IPS-18c (cell line): ENCODE measurements around the gene CD47.

ENCODE experiments used
- H3K4me3 ChIP-seq: 2 replicates; pipeline ENCODE4 v1.7.0; 2013; ENCODE audit warnings: low read depth, mild to moderate bottlenecking, low read length, moderate library complexity; ENCODE audit not compliant: insufficient read depth
- H3K9me3 ChIP-seq: one replicate; pipeline ENCODE4 v1.6.1; 2013; ENCODE audit warnings: mild to moderate bottlenecking, low read length, moderate library complexity; ENCODE audit not compliant: control insufficient read depth, insufficient read depth

The CD47 gene

GRCh38 chr3:108076564-108076963 lies 14.3 kb downstream of the CD47 start:
- Histone ChIP-seq H3K4me3 (no peak overlapping the region), H3K9me3 (no peaks in the 10 kb centered on the region)

- H3K4me3 ChIP-seq = no peak overlapping the region
Measured at GRCh38 chr3:108073764-108074431, 16.9 kb downstream of the CD47 start.

GRCh38 chr3:108071368-108071767 lies 19.5 kb downstream of the CD47 start:
- H3K9me3 ChIP-seq = no peaks in the 10 kb centered on the region
- H3K4me3 ChIP-seq = no peak overlapping the region

More at GRCh38 chr3:108073764-108074431, 16.9 kb downstream of the CD47 start:
- H3K9me3 ChIP-seq = no peaks in the 10 kb centered on the region

GRCh38 chr3:108070356-108070755 lies 20.5 kb downstream of the CD47 start:
- no peaks in the 10 kb centered on the region for H3K9me3 ChIP-seq
- H3K4me3 ChIP-seq = no peak overlapping the region

GRCh38 chr3:108067768-108068167 lies 23.1 kb downstream of the CD47 start:
- no peak overlapping the region for H3K4me3 ChIP-seq
- H3K9me3 ChIP-seq = no peaks in the 10 kb centered on the region

- H3K9me3 ChIP-seq = no peaks in the 10 kb centered on the region
- no peak overlapping the region for H3K4me3 ChIP-seq
Measured at GRCh38 chr3:108065096-108065495, 25.7 kb downstream of the CD47 start.

GRCh38 chr3:108064293-108064887 lies 26.4 kb downstream of the CD47 start:
- Histone ChIP-seq H3K4me3 (no peak overlapping the region), H3K9me3 (no peaks in the 10 kb centered on the region)

- no peak overlapping the region for H3K4me3 ChIP-seq
- no peaks in the 10 kb centered on the region for H3K9me3 ChIP-seq
Measured at GRCh38 chr3:108062051-108062450, 28.8 kb downstream of the CD47 start.

GRCh38 chr3:108060331-108060730 lies 30.5 kb downstream of the CD47 start:
- Histone ChIP-seq H3K4me3 (no peak overlapping the region), H3K9me3 (no peaks in the 10 kb centered on the region)

GRCh38 chr3:108055931-108056330 lies 34.9 kb downstream of the CD47 start:
- H3K9me3 ChIP-seq = no peaks in the 10 kb centered on the region
- no peak overlapping the region for H3K4me3 ChIP-seq

GRCh38 chr3:108054935-108055334 lies 35.9 kb downstream of the CD47 start:
- Histone ChIP-seq H3K9me3 (no peaks in the 10 kb centered on the region), H3K4me3 (no peak overlapping the region)

GRCh38 chr3:108053483-108053882 lies 37.3 kb downstream of the CD47 start:
- Histone ChIP-seq H3K9me3 (no peaks in the 10 kb centered on the region), H3K4me3 (no peak overlapping the region)

GRCh38 chr3:108053067-108053466 lies 37.8 kb downstream of the CD47 start:
- no peak overlapping the region for H3K4me3 ChIP-seq
- no peaks in the 10 kb centered on the region for H3K9me3 ChIP-seq

- Histone ChIP-seq H3K9me3 (no peaks in the 10 kb centered on the region), H3K4me3 (no peak overlapping the region)
Measured at GRCh38 chr3:108051005-108051404, 39.8 kb downstream of the CD47 start.

GRCh38 chr3:108047987-108048386 lies 42.8 kb downstream of the CD47 start:
- H3K9me3 ChIP-seq = no peaks in the 10 kb centered on the region
- no peak overlapping the region for H3K4me3 ChIP-seq

GRCh38 chr3:108046247-108046646 lies 44.6 kb downstream of the CD47 start:
- Histone ChIP-seq H3K9me3 (no peaks in the 10 kb centered on the region), H3K4me3 (no peak overlapping the region)

GRCh38 chr3:108044699-108045098 lies 46.1 kb downstream of the CD47 start:
- Histone ChIP-seq H3K9me3 (no peaks in the 10 kb centered on the region), H3K4me3 (no peak overlapping the region)

GRCh38 chr3:108042300-108042699 lies 48.5 kb downstream of the CD47 start:
- H3K4me3 ChIP-seq = no peak overlapping the region
- H3K9me3 ChIP-seq = peaks cover 2% of the 10 kb centered on the region

GRCh38 chr3:108041253-108041652 lies 49.6 kb downstream of the CD47 start:
- Histone ChIP-seq H3K9me3 (peaks cover 2% of the 10 kb centered on the region), H3K4me3 (no peak overlapping the region)
